MM.1S (cell line): ENCODE results near the gene TNNC1.

Experiments
- EZH2 ChIP-seq: fragments of 300-600 bp; sonication (generic); optimal IDR thresholded peaks from 2 replicates; pipeline ENCODE3; 2017; ENCODE audit warnings: low read depth, mild to moderate bottlenecking, antibody characterized with exemption, low read length, mixed read lengths
- TF ChIP-seq, protein P1 (sequence below): fragments of 300-600 bp; sonication (generic); IDR thresholded peaks from 2 replicates; pipeline ENCODE4 v1.5.1; 2016; ENCODE audit warnings: antibody characterized with exemption, low read length, mixed read lengths

DNA sequence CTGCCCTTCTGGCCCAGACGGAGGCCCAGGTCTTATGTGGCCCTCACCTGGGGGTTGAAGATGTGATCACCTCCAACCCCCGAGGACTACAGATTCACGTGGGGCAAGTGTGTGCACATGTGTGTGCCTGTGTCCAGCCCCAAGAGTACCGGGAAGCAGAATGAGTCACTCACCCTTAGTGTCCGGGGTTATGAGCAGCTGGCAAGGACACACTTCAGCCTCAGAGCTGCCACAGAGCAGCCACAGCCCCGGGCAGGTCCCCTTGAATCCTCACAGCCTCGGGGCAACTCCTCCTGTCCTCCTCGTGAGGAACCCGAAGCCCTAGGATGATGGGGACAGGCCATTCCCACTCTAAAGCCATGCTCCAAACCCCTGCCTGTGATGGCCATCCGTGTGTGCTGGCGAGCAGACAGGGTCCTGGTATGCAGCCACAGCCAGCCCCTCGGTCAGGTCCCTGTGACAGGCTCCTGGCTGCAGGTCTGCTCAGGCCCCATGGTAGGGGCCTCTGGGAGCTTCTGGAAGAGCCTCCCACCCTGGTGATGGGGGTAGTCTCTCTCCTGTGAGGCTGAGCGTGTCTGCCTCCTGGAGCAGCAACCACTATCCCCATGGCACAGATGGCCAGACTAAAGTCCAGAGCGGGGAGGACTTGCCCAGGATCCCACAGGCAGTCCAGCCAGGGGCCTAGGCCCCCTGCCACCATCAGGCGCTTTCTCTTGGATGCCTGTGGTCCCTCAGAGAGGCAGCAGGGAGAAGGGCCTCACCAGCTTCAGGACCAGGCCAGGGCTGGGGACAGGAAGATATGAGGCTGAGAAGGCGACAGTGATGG is 42.1 kb upstream of the TNNC1 start:
- TF ChIP-seq, protein P1, sequence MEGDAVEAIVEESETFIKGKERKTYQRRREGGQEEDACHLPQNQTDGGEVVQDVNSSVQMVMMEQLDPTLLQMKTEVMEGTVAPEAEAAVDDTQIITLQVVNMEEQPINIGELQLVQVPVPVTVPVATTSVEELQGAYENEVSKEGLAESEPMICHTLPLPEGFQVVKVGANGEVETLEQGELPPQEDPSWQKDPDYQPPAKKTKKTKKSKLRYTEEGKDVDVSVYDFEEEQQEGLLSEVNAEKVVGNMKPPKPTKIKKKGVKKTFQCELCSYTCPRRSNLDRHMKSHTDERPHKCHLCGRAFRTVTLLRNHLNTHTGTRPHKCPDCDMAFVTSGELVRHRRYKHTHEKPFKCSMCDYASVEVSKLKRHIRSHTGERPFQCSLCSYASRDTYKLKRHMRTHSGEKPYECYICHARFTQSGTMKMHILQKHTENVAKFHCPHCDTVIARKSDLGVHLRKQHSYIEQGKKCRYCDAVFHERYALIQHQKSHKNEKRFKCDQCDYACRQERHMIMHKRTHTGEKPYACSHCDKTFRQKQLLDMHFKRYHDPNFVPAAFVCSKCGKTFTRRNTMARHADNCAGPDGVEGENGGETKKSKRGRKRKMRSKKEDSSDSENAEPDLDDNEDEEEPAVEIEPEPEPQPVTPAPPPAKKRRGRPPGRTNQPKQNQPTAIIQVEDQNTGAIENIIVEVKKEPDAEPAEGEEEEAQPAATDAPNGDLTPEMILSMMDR = no peak
- TF ChIP-seq EZH2 = no peak
